CD14-positive monocyte (primary cell): Measurements from ENCODE around the gene CHP2. TPM values are rescaled to one million over a fixed set of nuclear protein-coding genes. Genes with fewer than 3 reads are reported as not detected.

Experiments
- DNase-seq, 3 donors: peaks; one replicate each; pipeline ENCODE4 v3.0.0-alpha.2; 2011 to 2022
- H2AFZ ChIP-seq: 2 replicates; pipeline ENCODE4 v1.6.0; 2012; ENCODE audit warnings: mild to moderate bottlenecking, low read depth, low read length, inconsistent platforms; ENCODE audit not compliant: insufficient read depth, poor library complexity, severe bottlenecking
- H3K27ac ChIP-seq, 2 donors: 1 replicate in 1 of 2; 2 replicates in 1 of 2; pipeline ENCODE4 v1.5.1; 2012 to 2013; ENCODE audit warnings: low read length in 2 of 2, control low read depth in 1 of 2, inconsistent platforms in 1 of 2, low read depth in 1 of 2, mild to moderate bottlenecking in 1 of 2
- H3K27me3 ChIP-seq, 2 donors: one replicate each; pipeline versions ENCODE4 v1.6.0 to v1.6.1; 2011 to 2013; ENCODE audit warnings: low read length in 2 of 2; ENCODE audit not compliant: control insufficient read depth in 2 of 2, insufficient read depth in 2 of 2
- H3K36me3 ChIP-seq, 2 donors: replicated peaks in 1 of 2; 1 replicate in 1 of 2; 2 replicates in 1 of 2; pipeline versions ENCODE4 v1.5.1 to v1.6.1; 2012 to 2013; ENCODE audit warnings: low read length in 2 of 2, control low read depth in 1 of 2, inconsistent platforms in 1 of 2, mild to moderate bottlenecking in 1 of 2; ENCODE audit not compliant: insufficient read depth in 2 of 2, control insufficient read depth in 1 of 2
- H3K4me1 ChIP-seq, 2 donors: 1 replicate in 1 of 2; 2 replicates in 1 of 2; pipeline versions ENCODE4 v1.5.1 to v1.6.1; 2012 to 2013; ENCODE audit warnings: low read length in 2 of 2, control low read depth in 1 of 2, inconsistent platforms in 1 of 2, mild to moderate bottlenecking in 1 of 2, moderate library complexity in 1 of 2; ENCODE audit not compliant: insufficient read depth in 2 of 2, control insufficient read depth in 1 of 2
- H3K4me2 ChIP-seq: replicated peaks from 2 replicates; pipeline ENCODE3; 2012; ENCODE audit warnings: low read length, moderate library complexity, mild to moderate bottlenecking; ENCODE audit not compliant: poor library complexity, severe bottlenecking; ENCODE audit errors: extremely low read depth
- H3K4me3 ChIP-seq, 3 experiments: fragments of 200-600 bp in 1 of 3; sonication (generic) in 1 of 3; replicated peaks in 1 of 3; 1 replicate in 2 of 3; 2 replicates in 1 of 3; pipeline ENCODE4 v1.5.1; 2011 to 2013; ENCODE audit warnings: low read length in 3 of 3, mild to moderate bottlenecking in 3 of 3, control low read depth in 2 of 3, low read depth in 2 of 3, inconsistent platforms in 1 of 3, moderate library complexity in 1 of 3
- H3K79me2 ChIP-seq: 2 replicates; pipeline ENCODE4 v1.6.0; 2012; ENCODE audit warnings: mild to moderate bottlenecking, control low read depth, inconsistent platforms, low read length, moderate library complexity; ENCODE audit not compliant: insufficient read depth
- H3K9ac ChIP-seq: 2 replicates; pipeline ENCODE4 v1.6.0; 2017; ENCODE audit warnings: low read length, mild to moderate bottlenecking; ENCODE audit not compliant: insufficient read depth, poor library complexity, severe bottlenecking
- H3K9me3 ChIP-seq, 2 donors: replicated peaks in 1 of 2; 1 replicate in 1 of 2; 2 replicates in 1 of 2; pipeline versions ENCODE4 v1.5.1 to v1.6.1; 2012 to 2013; ENCODE audit warnings: low read length in 2 of 2, control low read depth in 1 of 2; ENCODE audit not compliant: control insufficient read depth in 1 of 2, insufficient read depth in 1 of 2
- H4K20me1 ChIP-seq: 2 replicates; pipeline ENCODE4 v1.6.0; 2012; ENCODE audit warnings: mild to moderate bottlenecking, low read length, control low read depth, moderate library complexity; ENCODE audit not compliant: insufficient read depth
- H3K27ac Mint-ChIP-seq, 7 donors: one replicate each; pipeline ENCODE4 v1.8.0; 2020; ENCODE audit warnings: mild to moderate bottlenecking in 7 of 7, mixed read lengths in 7 of 7, moderate library complexity in 6 of 7, inconsistent platforms in 2 of 7
- H3K27me3 Mint-ChIP-seq, 3 donors: one replicate each; pipeline ENCODE4 v1.8.0; 2021 to 2022; ENCODE audit warnings: low read depth in 3 of 3, mild to moderate bottlenecking in 3 of 3, mixed read lengths in 3 of 3, moderate library complexity in 3 of 3, inconsistent platforms in 1 of 3
- H3K36me3 Mint-ChIP-seq, 2 donors: one replicate each; pipeline ENCODE4 v1.8.0; 2020; ENCODE audit warnings: mixed read lengths in 2 of 2, inconsistent platforms in 1 of 2, mild to moderate bottlenecking in 1 of 2
- H3K4me1 Mint-ChIP-seq: one replicate; pipeline ENCODE4 v1.8.0; 2020; ENCODE audit warnings: mild to moderate bottlenecking, mixed read lengths
- H3K4me3 Mint-ChIP-seq, 2 donors: one replicate each; pipeline ENCODE4 v1.8.0; 2020; ENCODE audit warnings: mild to moderate bottlenecking in 2 of 2, mixed read lengths in 2 of 2, moderate library complexity in 1 of 2
- H3K9me3 Mint-ChIP-seq, 7 donors: one replicate each; pipeline ENCODE4 v1.8.0; 2020 to 2022; ENCODE audit warnings: mixed read lengths in 7 of 7, mild to moderate bottlenecking in 6 of 7, moderate library complexity in 6 of 7, inconsistent platforms in 2 of 7
- WGBS: methylation state at CpG from one replicate; pipeline ENCODE4 v1.1.5; 2013; ENCODE audit warnings: missing lambda C conversion rate; ENCODE audit not compliant: insufficient coverage; 5-methylcytosine and 5-hydroxymethylcytosine counted together
- intact Hi-C, 2 donors: fragments of 100-400 bp; cut with micrococcal nuclease; formaldehyde crosslinking; loops; one replicate each; pipeline versions ENCODE4 v1.15.0 to v1.15.1; 2023
- polyA plus RNA-seq, 3 donors: library from polyadenylated mRNA; depleted of rRNA in 1 of 3; unstranded in 2 of 3; stranded (reverse) in 1 of 3; fragments of 300-500 nt in 2 of 3; fragments of >200 nt in 1 of 3; fragmentation: Illumina TruSeq in 2 of 3; gene quantifications; 1 replicate in 2 of 3; 2 replicates in 1 of 3; pipeline ENCODE4 v1.2.3, GENCODE V29; 2012 to 2021
- TF ChIP-seq, protein P1 (sequence below): fragments of 200-600 bp; IDR thresholded peaks from one replicate; pipeline ENCODE4 v1.8.0; 2022; ENCODE audit warnings: antibody characterized with exemption, mild to moderate bottlenecking

Gene CHP2
- polyA plus RNA-seq, 3 donors = not detected

DNA sequence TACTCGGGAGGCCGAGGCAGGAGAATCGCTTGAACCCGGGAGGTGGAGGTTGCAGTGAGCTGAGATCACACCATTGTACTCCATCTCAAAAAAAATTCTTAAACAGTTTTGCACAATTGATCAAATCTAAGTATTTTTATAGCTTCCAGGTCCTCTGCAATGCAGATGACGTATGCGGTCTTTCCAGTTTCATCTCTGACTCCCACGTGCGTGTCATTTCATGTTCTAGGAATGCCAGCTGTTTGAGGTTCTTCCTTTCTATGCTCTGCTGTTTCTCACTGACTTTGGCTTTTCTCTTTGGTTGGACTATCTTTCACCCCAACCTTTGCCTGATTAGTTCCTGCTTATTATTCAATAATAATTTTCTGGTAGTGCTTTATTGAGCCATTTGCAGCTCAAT, 16.2 kb downstream of the CHP2 start:
- WGBS = 94% methylated on average over 4 of the region's 8 CpGs
- Mint-ChIP-seq H3K4me1 (no peaks in the 10 kb centered on the region), H3K9me3 (peaks cover 0 to 2% (median 0%) of the 10 kb centered on the region in 7 donors), H3K27me3 (peaks cover 12 to 20% (median 20%) of the 10 kb centered on the region in 3 donors), H3K4me3 (no peak overlapping the region), H3K36me3 (no peaks in the 10 kb centered on the region), H3K27ac (no peak overlapping the region)
- no peak for DNase-seq
- no peak overlapping the region for H2AFZ ChIP-seq
- H3K9ac ChIP-seq = no peak overlapping the region
- intact Hi-C loops = no loop called here
- H3K9me3 ChIP-seq = no peaks in the 10 kb centered on the region
- H3K79me2 ChIP-seq = no peaks in the 10 kb centered on the region
- H3K36me3 ChIP-seq = no peaks in the 10 kb centered on the region
- H3K4me1 ChIP-seq = no peaks in the 10 kb centered on the region
- H3K27ac ChIP-seq = no peak overlapping the region
- H3K27me3 ChIP-seq = peaks cover 5 to 8% of the 10 kb centered on the region in 2 donors
- no peak overlapping the region for H3K4me2 ChIP-seq
- no peak overlapping the region for H3K4me3 ChIP-seq
- TF ChIP-seq, protein P1, sequence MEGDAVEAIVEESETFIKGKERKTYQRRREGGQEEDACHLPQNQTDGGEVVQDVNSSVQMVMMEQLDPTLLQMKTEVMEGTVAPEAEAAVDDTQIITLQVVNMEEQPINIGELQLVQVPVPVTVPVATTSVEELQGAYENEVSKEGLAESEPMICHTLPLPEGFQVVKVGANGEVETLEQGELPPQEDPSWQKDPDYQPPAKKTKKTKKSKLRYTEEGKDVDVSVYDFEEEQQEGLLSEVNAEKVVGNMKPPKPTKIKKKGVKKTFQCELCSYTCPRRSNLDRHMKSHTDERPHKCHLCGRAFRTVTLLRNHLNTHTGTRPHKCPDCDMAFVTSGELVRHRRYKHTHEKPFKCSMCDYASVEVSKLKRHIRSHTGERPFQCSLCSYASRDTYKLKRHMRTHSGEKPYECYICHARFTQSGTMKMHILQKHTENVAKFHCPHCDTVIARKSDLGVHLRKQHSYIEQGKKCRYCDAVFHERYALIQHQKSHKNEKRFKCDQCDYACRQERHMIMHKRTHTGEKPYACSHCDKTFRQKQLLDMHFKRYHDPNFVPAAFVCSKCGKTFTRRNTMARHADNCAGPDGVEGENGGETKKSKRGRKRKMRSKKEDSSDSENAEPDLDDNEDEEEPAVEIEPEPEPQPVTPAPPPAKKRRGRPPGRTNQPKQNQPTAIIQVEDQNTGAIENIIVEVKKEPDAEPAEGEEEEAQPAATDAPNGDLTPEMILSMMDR = no peak
- H4K20me1 ChIP-seq = no peaks in the 10 kb centered on the region

DNA sequence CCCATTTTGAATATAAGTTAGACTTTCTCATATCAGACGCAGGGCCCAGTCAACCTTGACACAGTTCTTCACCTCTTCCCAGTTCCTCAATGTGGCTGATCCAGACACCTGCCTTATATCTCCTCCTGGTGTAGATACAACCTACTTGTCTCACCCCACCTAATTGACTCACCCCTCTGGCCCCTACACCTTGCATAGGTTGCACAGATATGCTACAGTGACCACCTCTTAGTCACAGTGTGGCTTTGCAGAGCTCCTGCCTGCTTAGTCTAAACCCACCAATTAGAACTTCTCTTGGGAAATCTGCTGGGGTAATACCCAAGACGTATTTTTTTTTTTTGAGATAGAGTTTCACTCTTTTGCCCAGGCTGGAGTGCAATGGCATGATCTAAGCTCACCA, 16.8 kb downstream of the CHP2 start:
- no peak overlapping the region for H3K4me3 ChIP-seq
- intact Hi-C loops = no loop called here
- Mint-ChIP-seq H3K27me3 (peaks cover 12 to 20% (median 16%) of the 10 kb centered on the region in 3 donors), H3K4me1 (no peaks in the 10 kb centered on the region), H3K36me3 (no peaks in the 10 kb centered on the region), H3K27ac (no peak overlapping the region), H3K9me3 (no peaks in the 10 kb centered on the region), H3K4me3 (no peak overlapping the region)
- H3K4me2 ChIP-seq = no peak overlapping the region
- H3K9me3 ChIP-seq = no peaks in the 10 kb centered on the region
- H3K36me3 ChIP-seq = no peaks in the 10 kb centered on the region
- no peak overlapping the region for H3K27ac ChIP-seq
- no peak overlapping the region for H3K9ac ChIP-seq
- H3K4me1 ChIP-seq = no peaks in the 10 kb centered on the region
- H4K20me1 ChIP-seq = no peaks in the 10 kb centered on the region
- H3K79me2 ChIP-seq = no peaks in the 10 kb centered on the region
- TF ChIP-seq, protein P1 = no peak
- no peak for DNase-seq
- peaks cover 5 to 8% of the 10 kb centered on the region in 2 donors for H3K27me3 ChIP-seq
- H2AFZ ChIP-seq = no peak overlapping the region
- WGBS = 0% methylated on average over 1 of the region's 2 CpGs
